NCI-H1048 (cell line): ENCODE results near the gene ASCC2.

Source experiments
- DNase-seq: peaks from one replicate; lab custom pipeline; 2025; lab: John Stamatoyannopoulos, UW

Gene ASCC2

GRCh38 chr22:29816980-29817379 lies 21.1 kb downstream of the ASCC2 start:
- DNase-seq: no peak

- no peak for DNase-seq
Observed at GRCh38 chr22:29816539-29816938, 21.5 kb downstream of the ASCC2 start.

GRCh38 chr22:29816128-29816527 lies 21.9 kb downstream of the ASCC2 start:
- no peak for DNase-seq

- no peak for DNase-seq
Observed at GRCh38 chr22:29815580-29815979, 22.5 kb downstream of the ASCC2 start.

GRCh38 chr22:29814003-29814402 lies 24.1 kb downstream of the ASCC2 start:
- no peak for DNase-seq

GRCh38 chr22:29813563-29813962 lies 24.5 kb downstream of the ASCC2 start:
- DNase-seq: no peak

GRCh38 chr22:29813126-29813525 lies 24.9 kb downstream of the ASCC2 start:
- DNase-seq: no peak

GRCh38 chr22:29811377-29811776 lies 26.7 kb downstream of the ASCC2 start:
- DNase-seq: no peak

GRCh38 chr22:29810216-29810615 lies 27.9 kb downstream of the ASCC2 start:
- DNase-seq: no peak

GRCh38 chr22:29806196-29806595 lies 31.9 kb downstream of the ASCC2 start:
- no peak for DNase-seq

- no peak for DNase-seq
Observed at GRCh38 chr22:29804985-29805384, 33.1 kb downstream of the ASCC2 start.

- no peak for DNase-seq
Observed at GRCh38 chr22:29803190-29803589, 34.9 kb downstream of the ASCC2 start.

GRCh38 chr22:29801796-29802195 lies 36.3 kb downstream of the ASCC2 start:
- no peak for DNase-seq

- no peak for DNase-seq
Observed at GRCh38 chr22:29801153-29801552, 36.9 kb downstream of the ASCC2 start.

- no peak for DNase-seq
Observed at GRCh38 chr22:29799217-29799680, 38.8 kb downstream of the ASCC2 start.

- DNase-seq: no peak
Observed at GRCh38 chr22:29798801-29799200, 39.3 kb downstream of the ASCC2 start.

- DNase-seq: no peak
Observed at GRCh38 chr22:29798318-29798717, 39.8 kb downstream of the ASCC2 start.

- no peak for DNase-seq
Observed at GRCh38 chr22:29797351-29797750, 40.7 kb downstream of the ASCC2 start.

GRCh38 chr22:29795663-29796062 lies 42.4 kb downstream of the ASCC2 start:
- DNase-seq: no peak

- no peak for DNase-seq
Observed at GRCh38 chr22:29793396-29793795, 44.7 kb downstream of the ASCC2 start.

GRCh38 chr22:29790061-29790460 lies 48.0 kb downstream of the ASCC2 start:
- DNase-seq: no peak

- no peak for DNase-seq
Observed at GRCh38 chr22:29788339-29789279, 49.5 kb downstream of the ASCC2 start.

GRCh38 chr22:29787371-29787980 lies 50.6 kb downstream of the ASCC2 start:
- no peak for DNase-seq
